ENCODE measurements around the gene TMEM19.

The TMEM19 gene

DNA sequence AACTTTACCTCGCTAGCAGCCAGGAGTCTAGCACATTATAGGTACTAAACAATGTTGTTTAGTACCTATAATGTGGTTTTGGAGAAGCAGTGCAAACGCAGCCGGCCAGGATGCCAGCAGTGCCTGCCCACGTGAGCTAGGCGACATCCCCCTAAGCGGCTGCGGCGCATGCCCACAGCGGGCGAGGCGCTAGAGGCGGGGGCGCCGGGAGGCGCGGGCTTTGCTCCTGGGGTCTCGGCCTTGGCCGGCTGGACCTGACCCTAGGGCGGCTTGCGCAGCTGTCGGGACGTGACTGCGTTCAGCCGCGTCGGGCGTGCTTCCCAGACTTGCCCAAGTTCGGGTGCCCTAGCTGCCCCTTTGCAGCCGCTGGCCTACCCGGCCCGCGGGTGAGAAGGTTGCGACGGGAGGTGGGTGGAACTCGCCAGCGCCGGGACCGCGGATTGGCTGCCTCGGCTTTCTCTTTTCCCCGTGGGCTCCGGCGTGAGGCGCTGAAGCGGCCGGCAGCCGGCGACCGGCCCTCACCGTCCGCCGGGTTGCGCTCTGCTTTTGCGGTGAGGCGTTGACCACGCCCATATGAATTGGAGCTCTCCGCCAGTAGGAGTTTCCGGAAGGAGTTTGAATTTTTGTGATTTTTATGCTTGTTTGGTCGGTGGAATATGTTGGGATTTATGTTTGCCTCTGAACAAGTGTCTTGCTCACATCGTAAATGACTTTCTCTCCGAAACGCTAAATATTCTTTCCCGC, at the start of gene TMEM19:
Gene TMEM19 (plus strand): TSS at position 169 of the 744 bp plus-strand sequence. CDS start 599 bp downstream, outside the sequence.
- peak; percentile 91 for DNase-seq

DNA sequence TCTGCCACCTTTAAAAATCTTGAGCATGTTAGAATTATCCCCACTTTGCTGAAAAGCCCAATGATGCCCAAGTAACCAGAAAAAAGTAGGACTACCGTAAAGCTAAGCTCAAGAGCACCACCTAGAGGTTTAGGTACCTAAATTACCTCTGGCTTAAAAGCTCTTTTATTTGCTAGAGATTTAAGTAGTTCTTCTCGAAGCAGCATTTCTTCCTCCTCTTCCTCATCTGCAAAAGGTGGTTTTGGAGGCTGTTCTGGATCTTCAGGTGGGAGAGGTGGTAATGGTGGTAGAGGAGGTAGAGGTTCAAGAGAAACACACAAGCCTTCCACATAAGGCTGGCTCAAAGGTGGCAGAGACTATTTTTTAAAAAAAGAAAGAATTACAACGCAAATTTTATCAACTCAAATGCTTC, 49.2 kb upstream of the TMEM19 start:
- DNase-seq = peak; percentile 54

DNA sequence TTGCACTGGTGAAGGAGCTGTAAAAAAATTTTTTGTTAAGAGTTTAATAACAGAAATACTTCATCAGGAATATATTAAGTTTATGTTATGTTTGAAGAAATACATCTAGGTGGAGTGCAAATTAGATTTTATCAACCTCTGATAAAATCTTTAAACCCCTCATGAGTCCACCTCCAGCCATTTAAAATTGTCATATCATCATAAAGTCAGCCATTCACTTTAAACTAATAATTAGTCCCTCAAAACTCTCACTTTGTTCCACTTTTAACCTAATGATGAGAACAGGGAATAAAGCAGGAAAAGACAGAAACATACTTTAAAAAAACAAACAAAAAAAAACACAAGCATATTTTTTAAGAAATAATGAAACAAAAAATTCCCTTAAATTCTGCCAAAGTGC, 47.4 kb upstream of the TMEM19 start:
- no peak for DNase-seq

DNA sequence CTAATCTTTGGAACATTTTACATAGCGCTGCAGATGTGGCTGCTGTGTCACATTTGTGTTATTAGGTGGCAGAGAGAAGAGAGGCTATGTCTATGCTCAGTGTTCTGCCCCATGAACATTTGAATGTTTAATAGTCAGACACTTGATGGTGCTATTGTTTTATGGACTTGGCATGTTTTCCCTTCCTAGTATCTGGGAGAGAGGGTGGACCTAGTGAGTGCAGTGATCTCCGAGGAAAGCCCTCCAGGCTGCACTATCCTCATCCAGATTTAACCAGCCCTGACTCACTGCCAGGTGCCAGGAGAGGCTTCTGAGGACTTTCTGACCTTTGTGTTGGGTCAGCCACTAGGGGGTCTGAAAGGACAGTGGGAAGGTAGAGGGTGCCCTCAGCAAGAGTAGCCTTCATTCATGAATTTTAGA, 46.5 kb upstream of the TMEM19 start:
- no peak for DNase-seq

DNA sequence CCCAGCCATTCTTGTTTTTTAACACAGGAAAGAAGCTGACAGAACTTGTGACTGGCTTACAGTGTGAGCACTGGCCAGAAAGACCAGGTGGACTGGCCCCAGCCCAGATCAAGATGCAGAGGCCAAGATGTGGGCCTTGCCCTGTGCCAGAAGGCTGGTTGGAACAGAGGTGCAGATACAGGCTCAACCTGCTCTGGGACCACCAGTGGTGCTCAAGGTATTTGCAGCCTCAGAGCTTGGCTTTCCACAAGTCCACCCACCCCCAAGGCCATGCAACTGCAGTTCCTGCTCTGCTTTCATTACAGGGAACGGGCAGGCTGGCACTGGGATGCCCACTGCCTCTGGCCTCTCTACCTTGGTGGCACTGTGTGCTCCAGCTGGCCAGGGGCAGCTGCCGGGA, 45.6 kb upstream of the TMEM19 start:
- no peak for DNase-seq

DNA sequence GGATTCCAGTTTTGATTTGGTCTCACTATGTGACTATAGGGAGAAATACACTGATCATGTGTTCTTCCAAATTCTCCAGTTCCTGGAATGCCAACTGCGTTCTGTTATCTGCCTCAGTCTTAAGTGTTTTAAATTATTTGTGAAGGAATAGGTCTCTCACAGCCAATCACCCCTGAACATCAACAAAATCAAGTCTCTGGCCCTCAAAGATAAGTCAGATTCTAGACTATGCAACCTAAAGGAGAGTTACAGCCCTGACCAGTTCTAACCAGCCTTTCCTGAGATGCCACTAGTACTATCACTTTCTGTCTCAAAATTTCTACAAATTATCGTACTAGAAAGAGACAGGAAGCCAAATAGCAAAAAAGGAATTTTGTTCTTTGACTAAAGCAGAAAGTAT, 44.5 kb upstream of the TMEM19 start:
- DNase-seq = no peak

DNA sequence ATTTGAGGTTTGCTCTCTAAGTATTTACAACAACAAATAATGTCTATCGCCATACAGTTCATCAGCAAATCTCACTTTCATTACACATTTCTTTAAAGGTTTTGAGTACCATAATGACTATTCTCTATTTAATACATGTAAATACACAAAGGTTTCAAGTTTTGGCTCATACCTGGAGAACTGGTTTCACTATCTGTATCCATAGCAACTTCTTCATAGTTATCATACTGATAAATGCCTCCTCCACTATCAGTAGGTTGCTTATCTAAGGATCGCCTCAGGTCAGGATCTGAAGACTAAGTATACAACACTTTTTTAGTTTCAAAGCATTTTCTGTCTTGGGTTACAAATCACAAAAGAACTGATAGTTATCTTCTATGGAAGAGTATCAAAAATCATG, 43.6 kb upstream of the TMEM19 start:
- no peak for DNase-seq

DNA sequence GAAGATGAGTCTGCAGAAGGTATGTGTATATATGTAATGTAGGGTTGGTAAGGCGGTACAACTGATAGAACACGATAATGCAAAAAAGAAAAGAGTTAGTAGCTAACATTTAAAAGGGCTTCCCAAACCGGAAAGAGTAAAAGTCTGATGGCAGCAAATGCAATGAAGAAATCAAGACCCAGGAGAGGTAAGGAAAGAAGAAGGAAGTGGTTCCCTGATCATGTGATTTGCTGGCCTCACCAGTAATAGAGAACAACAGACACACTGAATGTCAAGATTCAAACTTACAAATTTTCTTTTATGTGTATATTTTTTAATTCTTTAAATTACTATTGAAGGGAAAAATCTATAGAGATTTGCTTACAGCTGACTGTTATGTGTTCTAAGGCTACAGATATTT, 40.6 kb upstream of the TMEM19 start:
- DNase-seq = no peak

DNA sequence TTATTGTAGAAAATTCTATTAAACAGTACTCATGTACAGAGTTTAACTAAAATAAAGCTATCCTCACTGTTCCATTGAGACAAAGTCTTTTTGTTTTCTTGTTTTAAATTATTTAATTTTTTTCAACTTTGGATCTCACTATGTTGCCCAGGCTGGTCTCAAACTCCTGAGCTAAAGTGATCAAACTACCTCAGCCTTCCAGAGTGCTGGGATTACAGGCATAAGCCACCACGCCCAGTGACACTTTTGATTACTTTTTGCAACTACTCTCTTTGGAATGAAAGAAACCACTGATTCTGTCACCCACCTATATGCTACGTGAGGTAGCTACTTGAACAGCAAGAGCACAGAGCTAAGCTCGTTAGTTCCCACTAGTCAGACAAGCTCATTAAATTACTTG, 39.4 kb upstream of the TMEM19 start:
- no peak for DNase-seq

DNA sequence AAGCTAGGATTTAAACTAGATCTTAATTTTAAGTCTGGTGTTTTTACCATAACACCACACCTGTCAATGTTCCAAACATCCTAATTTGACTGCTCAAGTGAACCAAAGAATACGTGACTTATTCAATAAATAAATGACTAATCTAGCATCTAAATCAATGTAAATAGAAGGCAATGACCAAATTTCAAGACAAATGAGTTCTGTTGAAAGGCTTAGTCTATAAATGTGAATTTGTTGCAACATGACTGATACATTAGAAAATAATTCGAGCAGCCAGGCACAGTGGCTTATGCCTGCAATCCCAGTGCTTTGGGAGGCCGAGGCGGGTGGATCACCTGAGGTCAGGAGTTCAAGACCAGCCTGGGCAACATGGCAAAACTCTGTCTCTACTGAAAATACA, 37.3 kb upstream of the TMEM19 start:
- no peak for DNase-seq

DNA sequence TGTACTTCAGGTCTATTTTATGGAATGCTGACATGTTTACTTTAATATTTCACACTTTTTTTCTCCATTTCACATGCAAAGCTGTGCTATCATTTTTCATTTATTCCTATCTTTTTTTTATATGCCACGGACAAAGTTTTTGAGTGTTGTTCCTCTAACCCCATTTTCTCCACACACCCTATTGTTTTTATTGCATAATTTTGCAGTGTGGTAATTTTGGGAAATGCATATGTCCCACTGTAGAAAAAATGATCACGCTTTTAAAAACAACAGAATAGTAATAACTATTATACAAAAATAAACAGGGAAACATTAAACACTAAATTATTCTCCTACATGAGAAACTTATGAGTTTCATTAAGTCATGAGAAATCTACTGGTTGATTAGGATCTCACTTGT, 36.5 kb upstream of the TMEM19 start:
- DNase-seq = no peak

DNA sequence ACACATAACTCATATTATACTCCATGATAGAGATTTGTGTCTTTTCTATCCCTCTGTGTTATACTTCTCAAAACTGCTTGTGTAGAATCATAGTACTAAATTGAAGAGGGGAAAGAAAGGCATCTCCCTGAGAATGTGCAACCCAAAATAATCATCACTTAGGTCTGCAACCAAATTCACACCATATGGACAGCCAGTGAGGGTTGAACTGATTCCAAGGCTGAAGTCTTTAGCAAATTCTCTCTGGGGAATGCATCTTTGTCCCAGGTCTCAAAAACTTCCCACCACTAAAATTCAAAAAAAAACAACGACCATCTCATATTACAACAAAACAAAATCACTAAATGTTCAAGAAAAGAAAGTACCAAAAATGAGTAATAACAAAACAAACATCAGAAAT, 33.2 kb upstream of the TMEM19 start:
- no peak for DNase-seq

DNA sequence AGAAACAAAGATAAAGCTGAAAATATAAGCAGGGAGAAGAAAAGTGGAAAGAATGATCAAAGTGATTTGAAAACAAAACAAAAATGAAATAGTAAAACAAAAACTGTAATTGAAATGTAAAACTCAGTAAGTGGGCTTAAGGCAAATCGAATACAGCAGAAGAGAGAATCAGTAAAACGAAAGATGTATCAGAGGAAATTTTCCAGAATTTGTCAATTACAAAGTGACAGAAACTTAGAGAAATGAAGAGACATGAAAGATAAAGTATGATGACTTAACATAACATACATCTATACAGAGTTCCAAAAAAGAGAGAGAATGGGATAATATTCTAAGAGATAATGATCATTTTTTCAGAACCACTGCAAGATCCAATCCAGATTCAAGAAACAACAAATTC, 32.7 kb upstream of the TMEM19 start:
- no peak for DNase-seq

DNA sequence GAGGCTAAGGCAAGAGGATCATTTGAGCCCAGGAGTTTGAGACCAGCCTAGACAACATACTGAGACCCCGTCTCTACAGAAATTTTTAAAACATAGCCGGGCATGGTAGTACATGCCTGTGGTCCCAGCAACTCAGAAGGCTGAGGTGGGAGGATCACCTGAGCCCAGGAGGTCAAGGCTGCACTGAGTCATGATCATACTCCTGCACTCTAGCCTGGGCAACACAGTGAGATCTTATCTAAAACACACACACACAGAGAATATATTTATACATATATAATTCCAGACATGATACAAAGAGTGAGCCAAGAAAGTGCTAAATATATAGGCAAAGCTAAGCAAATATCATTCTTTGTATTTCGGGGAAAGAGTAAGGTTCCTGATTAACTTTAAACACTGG, 31.7 kb upstream of the TMEM19 start:
- DNase-seq = no peak

DNA sequence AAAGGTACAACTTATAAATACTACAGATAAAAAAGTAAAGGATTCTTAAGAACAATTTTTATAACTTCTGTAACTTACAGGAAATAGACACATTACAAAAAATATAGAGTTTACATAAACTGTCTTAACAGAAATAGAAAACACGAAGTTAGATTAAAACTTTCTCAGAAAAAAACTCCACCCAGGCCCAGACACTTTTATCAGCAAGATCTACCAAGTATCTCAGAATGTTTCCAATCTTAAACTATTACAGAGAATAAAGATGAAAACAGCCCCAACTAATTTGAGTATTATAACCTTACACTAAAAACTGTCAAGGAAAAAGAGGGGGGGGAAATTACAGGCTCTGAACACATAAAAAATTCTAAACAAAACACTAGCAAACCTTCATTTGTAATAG, 30.4 kb upstream of the TMEM19 start:
- no peak for DNase-seq

DNA sequence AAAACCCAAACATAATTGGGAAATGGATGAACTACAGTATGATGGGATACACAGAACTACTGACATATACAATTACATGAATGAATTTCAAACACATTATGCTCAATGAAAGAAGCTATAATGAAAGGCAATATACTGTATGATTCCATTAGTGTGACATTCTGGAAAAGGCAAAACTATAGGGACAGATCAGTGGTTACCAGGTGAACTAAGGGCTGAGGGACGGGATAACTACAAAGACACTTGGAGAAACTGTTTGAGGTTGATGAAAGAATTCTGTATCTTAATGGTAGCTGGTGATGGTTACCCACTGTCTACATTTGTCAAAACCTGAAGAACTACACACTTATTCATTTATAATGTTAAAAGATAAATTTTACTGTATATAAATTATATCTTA, 30.0 kb upstream of the TMEM19 start:
- DNase-seq = no peak

DNA sequence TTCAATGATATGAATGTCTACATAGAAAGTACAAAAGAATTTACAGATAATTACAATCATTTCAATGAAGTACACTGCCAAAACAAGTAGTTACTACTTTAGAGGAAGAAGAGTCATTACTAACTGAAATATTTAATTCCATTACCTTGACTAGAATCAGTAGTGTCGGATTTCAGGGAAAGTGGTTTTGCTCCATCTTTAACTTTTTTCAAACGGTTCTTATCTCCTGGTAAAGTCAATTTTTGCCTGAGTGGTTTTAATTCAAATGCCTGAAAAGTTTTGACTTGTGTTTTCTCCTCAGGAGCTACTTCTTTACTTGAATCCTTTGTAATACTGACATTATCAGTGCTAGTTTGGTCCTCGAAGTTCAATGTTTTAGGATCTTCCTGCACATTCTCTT, 29.1 kb upstream of the TMEM19 start:
- no peak for DNase-seq

DNA sequence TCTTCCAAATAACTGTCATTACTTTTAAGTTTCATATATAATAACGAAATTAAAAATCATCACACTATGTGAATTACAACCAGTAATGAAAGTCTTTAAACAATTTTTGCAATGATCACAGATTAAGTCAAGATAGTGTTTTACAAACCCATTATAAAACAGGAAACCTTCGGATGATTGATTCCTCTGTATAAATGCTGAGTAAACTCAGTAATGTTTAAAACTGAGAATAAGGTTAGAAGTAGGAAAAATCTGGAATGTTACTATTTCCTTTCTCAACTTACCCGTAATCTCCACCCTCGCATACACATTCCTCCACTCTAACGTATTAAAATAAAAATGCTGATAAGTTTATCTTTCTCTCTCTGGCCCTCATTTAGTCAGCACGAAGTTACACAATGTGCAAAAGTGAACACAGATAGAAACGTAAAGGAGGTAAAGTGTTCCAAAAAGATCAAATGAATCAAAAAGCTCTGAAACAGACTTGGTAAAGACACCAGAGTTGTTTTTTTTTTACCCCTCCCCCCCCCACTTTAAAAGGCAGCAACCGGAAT, 23.8 kb upstream of the TMEM19 start:
- DNase-seq = peak; percentile 20

DNA sequence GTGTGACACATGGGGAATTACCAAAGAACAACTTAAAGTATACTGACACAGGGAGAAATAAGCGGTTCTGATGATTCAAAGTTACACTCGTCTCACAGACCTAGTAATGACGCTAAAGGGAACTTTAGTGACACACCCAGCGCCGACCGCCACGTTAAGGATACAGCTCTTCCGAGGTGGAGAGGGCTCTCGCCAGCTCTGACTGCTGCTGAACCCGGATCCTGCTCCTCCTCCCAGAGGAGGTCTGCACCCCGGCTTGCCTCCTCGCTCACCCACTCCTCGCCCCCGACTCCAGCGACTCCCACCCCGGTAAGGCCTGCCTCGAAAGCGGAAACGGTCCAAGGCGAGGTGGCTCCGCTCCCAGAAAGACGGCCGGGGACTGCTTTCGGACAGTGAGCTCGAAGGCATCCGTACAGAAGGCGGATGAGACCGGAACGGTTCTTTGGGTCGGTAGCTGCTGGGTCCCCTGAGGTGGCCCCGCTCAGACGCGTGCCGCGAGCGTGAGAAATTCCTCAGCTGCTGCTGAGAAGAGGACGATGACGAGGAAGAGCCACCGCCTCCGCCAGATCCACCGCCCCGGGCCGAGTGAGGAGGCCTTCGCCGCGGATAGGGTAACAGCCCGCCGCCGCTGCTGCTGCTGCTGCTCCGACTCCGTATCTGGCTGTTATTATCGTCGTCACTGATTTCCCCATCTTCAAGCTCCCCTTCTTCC, 22.9 kb upstream of the TMEM19 start:
- peak; percentile 54 for DNase-seq

DNA sequence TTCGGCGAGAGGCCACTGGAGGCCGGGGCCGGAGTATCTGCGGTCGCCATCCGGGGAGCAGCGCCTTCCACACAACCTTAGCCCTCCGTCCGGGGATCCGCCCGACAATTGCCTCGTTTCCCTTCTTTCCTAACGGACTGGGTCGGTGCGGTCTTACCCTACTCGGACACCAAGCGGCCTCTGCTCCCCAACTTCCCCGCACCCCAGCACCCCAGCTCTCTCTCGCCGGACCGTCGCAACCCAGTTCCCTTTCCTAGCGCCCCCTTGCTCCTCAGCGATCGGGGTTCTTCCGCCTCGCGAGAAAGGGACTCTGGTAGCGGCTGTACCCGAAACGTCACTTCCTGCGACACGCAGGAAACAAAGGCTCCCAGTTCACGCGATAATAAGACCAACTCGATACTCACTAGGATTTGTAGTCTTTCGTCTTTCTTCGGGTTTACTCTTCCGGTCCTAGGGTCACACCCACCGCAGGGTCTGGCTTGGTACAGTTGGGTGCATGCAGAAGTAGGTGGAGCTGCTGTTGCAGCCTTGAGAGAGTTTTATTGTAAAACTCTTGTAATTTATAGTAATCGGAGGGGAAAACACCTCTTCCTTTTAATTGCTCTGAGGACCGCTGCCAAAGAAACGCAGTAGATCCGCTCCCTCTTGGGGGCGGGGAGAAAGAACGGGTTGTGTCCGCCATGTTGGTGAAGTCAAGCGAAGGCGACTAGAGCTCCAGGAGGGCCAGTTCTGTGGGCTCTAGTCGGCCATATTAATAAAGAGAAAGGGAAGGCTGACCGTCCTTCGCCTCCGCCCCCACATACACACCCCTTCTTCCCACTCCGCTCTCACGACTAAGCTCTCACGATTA, 22.1 kb upstream of the TMEM19 start, which contains the start of the genes THAP2 and ZFC3H1:
Gene THAP2 (plus strand): TSS at position 741 of the 850 bp plus-strand sequence. CDS start 209 bp downstream, outside the sequence.
Gene ZFC3H1 (minus strand): TSS at position 288 of the 850 bp plus-strand sequence. CDS start 238 bp downstream, at position 50.
- DNase-seq = peak; percentile 99

DNA sequence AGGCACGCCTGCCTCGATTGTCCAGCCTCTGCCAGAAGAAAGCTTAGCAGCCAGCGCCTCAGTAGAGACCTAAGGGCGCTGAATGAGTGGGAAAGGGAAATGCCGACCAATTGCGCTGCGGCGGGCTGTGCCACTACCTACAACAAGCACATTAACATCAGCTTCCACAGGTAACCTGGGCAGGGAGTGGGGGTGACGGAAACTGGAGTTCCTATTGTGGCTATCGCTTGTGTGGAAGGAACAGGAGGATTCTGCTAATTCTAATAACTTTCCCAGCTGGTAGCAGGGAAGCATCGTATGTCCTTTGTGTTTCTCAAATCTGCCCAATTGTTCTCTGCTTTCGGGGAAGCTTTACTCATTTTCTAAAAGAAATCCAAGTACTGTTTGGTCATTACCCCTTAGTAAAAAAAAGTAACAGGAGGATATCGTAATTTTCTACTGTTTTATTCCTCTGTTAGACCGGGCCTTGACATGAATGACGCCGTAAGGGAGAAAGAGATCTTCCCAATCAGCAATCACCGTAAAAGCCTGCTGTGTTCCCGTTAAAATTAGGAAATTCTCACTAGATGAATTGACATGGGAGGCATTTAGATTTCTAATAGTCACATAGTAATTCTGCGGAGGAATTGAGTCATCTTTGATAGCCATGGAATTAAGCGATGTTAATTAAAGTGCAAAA, 21.3 kb upstream of the TMEM19 start:
- DNase-seq = no peak

DNA sequence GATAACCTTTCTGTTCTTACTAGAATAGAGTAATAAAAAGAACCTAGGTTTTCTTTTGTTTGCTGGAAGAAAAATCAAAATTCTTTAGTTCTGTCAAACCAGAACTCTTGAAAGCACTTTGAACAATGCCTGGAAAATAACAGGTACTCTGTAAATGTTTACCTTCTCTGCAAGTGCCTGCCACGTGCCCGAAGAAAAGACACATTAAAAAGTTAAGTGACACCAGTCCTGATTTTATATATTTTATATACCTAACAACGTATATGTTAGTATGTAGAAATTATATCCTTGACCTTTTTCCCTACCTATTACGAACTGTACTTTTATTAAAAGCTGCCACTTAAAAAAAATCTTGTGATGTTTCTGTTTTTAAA, 20.8 kb upstream of the TMEM19 start:
- DNase-seq = no peak

DNA sequence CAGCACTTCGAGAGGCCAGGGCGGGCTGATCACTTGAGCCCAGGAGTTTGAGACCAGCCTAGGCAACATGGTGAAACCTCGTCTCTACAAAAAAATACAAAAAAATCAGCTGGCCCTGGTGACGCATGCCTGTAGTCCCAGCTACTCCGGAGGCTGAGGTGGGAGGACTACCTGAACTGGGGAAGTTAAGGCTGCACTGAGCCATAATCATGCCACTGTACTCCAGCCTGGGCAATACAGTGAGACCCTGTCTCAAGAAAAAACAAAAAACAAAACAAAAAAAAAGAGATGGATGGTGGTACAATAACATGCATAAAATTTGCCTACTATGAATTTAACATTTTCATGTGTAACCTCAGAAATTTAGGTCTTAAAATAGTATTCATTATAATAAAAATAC, 19.6 kb upstream of the TMEM19 start:
- no peak for DNase-seq

Measured in amniotic stem cell (primary cell).